Stimulated activated memory B cell treated with anti-CD40 and anti-IgM and Interleukin-4, amounts not matched to agents 10 μg/mL and 1 μg/mL and 100 μg/mL, for 72 hours (primary cell): ENCODE measurements around the gene WASHC4.

Source experiments
- ATAC-seq: fragments of 150-1000 bp; cut with Tn5 transposase; 2 replicates; pipeline ENCODE4 v1.10.0; 2021
- H3K27ac Mint-ChIP-seq: one replicate; pipeline ENCODE4 v1.8.0; 2022; ENCODE audit warnings: mild to moderate bottlenecking, mixed read lengths
- H3K27me3 Mint-ChIP-seq: one replicate; pipeline ENCODE4 v1.8.0; 2022; ENCODE audit warnings: mixed read lengths
- H3K36me3 Mint-ChIP-seq: one replicate; pipeline ENCODE4 v1.8.0; 2022; ENCODE audit warnings: mixed read lengths
- H3K4me1 Mint-ChIP-seq: one replicate; pipeline ENCODE4 v1.8.0; 2022; ENCODE audit warnings: mixed read lengths
- H3K4me3 Mint-ChIP-seq: one replicate; pipeline ENCODE4 v1.8.0; 2022; ENCODE audit warnings: mild to moderate bottlenecking, moderate library complexity, mixed read lengths
- H3K9me3 Mint-ChIP-seq: one replicate; pipeline ENCODE4 v1.8.0; 2022; ENCODE audit warnings: mixed read lengths

The WASHC4 gene

DNA sequence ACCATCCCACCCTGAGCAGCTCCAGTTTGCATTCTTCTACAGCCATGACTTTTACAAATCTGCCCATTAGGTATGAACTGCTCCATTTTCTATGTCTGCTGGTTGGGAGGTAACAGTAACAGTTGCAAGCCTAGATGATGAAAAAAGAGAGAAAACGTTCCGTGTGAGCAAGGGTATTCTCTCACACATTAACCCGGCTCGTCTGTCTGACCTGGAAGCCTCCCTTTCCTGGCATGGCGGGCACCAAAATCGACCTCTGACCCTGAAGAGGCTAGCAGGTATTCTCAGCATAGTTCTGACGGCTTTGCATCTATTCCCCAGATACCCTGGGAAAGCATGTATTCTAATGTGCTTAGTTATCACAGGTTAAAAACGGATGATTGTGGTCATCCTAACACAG is 96.6 kb downstream of the WASHC4 start:
- no peaks in the 10 kb centered on the region for H3K4me1 Mint-ChIP-seq
- no peaks in the 10 kb centered on the region for H3K27me3 Mint-ChIP-seq

DNA sequence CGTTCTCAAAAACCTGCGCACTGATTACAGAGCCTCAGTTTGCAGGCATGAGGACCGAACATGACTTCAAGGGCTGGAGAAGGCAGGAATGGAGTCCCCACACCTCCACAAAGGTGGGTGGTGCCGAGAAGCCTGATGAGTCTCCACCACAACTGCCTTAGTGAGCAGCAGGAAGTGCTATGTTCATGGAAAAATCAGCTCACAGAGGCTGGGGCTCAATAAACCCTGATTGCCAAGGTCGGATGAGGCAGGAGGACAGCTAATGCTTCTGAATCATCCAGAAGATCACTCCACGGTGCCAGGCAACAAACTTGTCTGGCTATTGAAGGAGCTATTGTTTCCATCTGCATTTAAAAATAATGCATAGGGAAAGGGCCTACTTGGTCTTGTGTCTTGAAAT is 97.4 kb downstream of the WASHC4 start:
- Mint-ChIP-seq H3K36me3 (peaks cover 52% of the 10 kb centered on the region), H3K4me1 (no peaks in the 10 kb centered on the region), H3K27ac (no peak overlapping the region), H3K27me3 (no peaks in the 10 kb centered on the region), H3K4me3 (no peak overlapping the region), H3K9me3 (no peaks in the 10 kb centered on the region)
- ATAC-seq = no peak

More for the DNA sequence above, 96.6 kb downstream of the WASHC4 start:
- Mint-ChIP-seq H3K9me3 (no peaks in the 10 kb centered on the region), H3K4me3 (no peak overlapping the region), H3K27ac (no peak overlapping the region), H3K36me3 (peaks cover 50% of the 10 kb centered on the region)
- no peak for ATAC-seq

DNA sequence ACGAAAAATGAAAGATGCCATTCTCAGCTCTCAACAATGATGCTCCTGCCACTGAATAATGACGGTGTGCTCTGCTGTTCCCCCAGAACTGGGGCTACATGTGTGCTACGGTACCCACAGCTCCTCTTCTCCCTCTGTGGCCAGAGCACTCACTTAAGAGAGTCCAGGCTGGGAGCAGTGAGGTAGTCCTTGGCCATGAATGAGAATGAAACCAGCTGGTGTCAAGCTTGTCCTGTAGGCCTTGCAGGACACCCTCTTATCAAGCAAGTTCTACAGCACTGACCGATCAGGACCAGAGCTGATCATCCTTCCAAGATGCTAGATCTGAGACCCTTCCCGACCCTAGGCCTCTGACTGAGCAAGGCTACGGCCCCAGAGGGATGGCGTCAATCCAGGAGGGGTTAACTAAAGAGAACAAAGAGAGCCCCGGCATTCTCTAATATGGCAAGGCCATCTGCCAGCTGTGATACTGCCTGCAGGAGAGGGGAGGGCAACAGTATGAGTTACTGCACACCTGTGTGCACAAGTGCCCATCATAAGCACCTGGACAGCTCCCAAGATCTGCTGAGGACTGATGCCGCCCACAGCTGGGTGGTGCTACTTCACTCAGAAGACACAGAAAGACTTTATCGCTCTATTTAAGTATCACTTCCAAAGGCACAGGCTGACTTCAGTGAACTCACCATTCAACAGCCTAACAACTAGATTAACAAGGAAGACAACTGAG is 98.0 kb downstream of the WASHC4 start:
- Mint-ChIP-seq H3K9me3 (no peaks in the 10 kb centered on the region), H3K27ac (no peak overlapping the region), H3K27me3 (no peaks in the 10 kb centered on the region), H3K36me3 (peaks cover 53% of the 10 kb centered on the region), H3K4me3 (no peak overlapping the region), H3K4me1 (no peaks in the 10 kb centered on the region)
- no peak for ATAC-seq

DNA sequence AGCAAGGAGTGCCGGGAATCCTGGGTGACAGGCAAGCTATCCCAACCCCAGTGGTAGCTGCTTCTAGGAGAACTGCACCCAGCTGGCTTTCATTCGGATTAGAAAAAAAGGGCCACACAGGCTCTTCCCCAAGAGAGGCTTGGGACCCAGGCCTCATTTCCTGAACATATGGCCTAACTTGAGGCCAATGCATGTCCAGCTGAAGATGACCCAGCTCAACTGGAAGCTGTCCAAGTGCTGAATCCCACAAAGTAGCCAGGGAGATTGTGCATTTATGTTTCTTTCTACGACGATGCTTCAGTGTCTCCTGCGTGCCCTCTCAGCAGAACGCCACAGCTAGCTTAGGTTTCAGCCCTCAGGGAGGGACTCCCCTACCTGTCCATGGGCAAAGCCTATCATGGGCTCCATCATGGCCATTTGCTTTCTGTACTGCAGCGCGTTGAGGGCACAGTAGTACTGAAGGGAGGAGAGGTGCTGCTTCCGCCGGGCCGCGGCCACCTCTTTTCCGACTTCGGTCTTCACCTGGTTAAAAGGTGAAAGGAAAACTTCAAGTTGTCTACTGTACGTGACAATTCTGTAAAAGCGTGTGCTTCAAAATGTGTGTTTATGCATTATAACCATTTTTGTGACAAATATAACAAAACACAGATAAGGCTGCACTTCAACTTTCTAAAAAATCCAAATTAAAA is 99.3 kb downstream of the WASHC4 start:
- no peak for ATAC-seq
- H3K36me3 Mint-ChIP-seq = peaks cover 60% of the 10 kb centered on the region
- no peaks in the 10 kb centered on the region for H3K27me3 Mint-ChIP-seq
- H3K4me3 Mint-ChIP-seq = no peak overlapping the region
- H3K9me3 Mint-ChIP-seq = no peaks in the 10 kb centered on the region
- no peak overlapping the region for H3K27ac Mint-ChIP-seq
- H3K4me1 Mint-ChIP-seq = no peaks in the 10 kb centered on the region

DNA sequence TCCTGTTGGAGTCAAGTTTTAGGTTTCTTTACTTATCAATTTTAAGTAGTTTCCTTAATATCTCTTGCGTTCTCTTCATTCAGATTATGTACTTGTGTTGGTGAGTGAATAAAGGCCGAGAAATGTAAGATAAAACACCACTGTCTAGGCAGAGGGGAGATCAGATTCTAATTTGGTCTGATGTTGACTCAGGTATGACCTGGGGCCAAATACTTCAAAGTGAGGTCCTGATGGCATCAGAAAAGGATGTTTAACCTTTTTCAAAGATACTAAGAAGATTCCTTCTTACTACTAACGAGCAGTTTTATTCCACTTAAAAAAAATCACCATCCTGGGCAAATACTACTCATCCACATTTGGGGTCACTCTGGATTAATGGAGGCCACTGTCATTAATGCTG is 101.6 kb downstream of the WASHC4 start:
- no peaks in the 10 kb centered on the region for H3K4me1 Mint-ChIP-seq
- no peaks in the 10 kb centered on the region for H3K9me3 Mint-ChIP-seq
- no peak for ATAC-seq
- H3K36me3 Mint-ChIP-seq = peaks cover 56% of the 10 kb centered on the region
- H3K27me3 Mint-ChIP-seq = no peaks in the 10 kb centered on the region
- no peak overlapping the region for H3K4me3 Mint-ChIP-seq
- H3K27ac Mint-ChIP-seq = no peak overlapping the region

DNA sequence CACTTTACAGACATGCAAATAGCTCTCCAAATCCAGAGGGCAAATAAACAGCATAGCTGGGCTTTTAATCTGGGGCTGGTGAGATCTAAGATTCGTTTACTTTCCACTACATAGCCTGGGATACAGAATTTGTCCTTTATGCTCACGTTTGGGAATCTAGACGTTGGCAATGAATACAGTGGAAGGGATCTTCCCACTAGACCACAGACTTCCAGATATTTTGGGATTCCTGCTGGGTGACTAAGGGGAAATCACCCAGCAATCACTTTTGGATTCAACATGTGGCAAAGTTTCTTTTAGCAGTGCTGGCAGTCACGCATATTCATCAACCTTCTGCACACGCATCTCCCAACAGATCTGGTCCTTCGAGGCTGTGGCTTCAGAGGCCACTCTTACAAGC is 104.9 kb downstream of the WASHC4 start:
- no peak for ATAC-seq
- H3K4me1 Mint-ChIP-seq = no peaks in the 10 kb centered on the region
- no peak overlapping the region for H3K27ac Mint-ChIP-seq
- no peak overlapping the region for H3K4me3 Mint-ChIP-seq
- no peaks in the 10 kb centered on the region for H3K27me3 Mint-ChIP-seq
- H3K9me3 Mint-ChIP-seq = no peaks in the 10 kb centered on the region
- H3K36me3 Mint-ChIP-seq = peaks cover 58% of the 10 kb centered on the region

DNA sequence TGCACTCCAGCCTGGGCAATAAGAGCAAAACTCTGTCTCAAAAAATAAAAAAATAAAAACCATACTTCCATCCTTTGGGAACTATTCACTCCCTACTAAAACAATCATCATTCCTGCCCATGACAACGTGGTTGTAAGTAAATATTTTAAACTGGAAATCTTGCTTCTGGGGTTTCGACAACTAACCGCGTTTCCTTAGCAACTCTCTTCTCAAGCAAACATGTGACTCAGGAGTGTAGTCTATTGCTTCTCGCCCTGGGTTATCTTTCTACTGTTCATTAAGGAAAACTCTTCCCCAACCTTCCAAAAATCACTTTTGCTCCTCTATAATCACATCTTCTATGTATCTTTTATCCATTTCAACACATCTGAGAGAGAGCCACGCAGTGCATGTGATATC is 106.6 kb downstream of the WASHC4 start:
- H3K36me3 Mint-ChIP-seq = peaks cover 44% of the 10 kb centered on the region
- no peak overlapping the region for H3K27ac Mint-ChIP-seq
- H3K4me1 Mint-ChIP-seq = no peaks in the 10 kb centered on the region
- H3K9me3 Mint-ChIP-seq = no peaks in the 10 kb centered on the region
- H3K4me3 Mint-ChIP-seq = no peak overlapping the region
- no peak for ATAC-seq
- H3K27me3 Mint-ChIP-seq = no peaks in the 10 kb centered on the region

DNA sequence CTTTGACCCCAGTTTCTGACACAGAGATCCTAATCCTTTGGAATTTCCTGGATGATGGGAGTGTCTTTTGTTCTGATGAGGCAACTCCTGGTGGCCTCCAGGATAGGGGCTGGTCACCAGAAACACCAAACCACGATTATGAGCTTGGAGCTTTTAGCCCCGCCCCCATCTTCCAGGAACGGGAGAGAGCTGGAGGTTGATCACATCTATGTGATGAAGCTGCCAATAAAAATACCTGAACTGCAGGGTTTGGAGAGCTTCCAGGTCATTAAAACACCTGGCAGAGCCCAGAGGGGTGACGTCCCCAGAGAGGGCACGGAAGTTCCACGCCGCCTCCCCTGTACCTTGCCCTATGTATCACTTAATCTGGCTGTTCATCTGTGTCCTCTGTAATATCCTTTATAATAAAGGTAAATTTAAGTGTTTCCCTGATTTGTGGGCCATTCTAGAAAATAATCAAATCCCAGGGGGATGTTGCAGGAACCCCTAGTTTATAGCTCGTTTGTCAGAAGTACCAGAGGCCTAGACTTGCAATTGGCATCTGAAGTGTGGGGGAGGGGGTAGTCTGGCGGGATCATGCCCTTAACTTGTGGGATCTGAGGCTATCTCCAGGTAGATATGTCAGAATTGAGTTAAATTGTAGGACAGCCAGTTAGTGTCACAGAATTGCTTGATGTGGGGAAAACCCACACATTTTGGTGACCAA is 107.3 kb downstream of the WASHC4 start:
- no peak for ATAC-seq
- Mint-ChIP-seq H3K27me3 (no peaks in the 10 kb centered on the region), H3K4me1 (no peaks in the 10 kb centered on the region), H3K9me3 (no peaks in the 10 kb centered on the region), H3K27ac (no peak overlapping the region), H3K4me3 (no peak overlapping the region), H3K36me3 (peaks cover 42% of the 10 kb centered on the region)

DNA sequence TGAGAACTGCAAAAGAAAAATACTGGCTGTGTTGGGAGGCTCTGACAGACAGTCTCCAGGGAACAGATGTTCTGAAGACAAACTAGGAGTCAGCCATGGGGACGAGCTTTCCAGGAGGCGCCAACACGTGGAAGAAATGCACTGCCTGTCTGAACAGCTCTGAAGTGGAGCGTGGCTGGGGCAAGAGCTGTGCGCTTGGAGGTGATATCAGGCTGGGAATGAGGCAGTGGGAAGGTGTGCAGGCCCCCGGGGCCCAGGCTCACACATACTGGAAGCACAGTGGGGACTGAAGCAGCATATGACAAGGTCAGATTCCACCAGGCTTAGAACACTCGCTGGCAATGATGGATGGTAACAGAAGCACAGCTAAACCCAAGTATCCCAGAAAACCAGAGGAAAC is 110.9 kb downstream of the WASHC4 start:
- no peaks in the 10 kb centered on the region for H3K4me1 Mint-ChIP-seq
- H3K36me3 Mint-ChIP-seq = peaks cover 53% of the 10 kb centered on the region
- ATAC-seq = no peak
- no peaks in the 10 kb centered on the region for H3K9me3 Mint-ChIP-seq
- no peaks in the 10 kb centered on the region for H3K27me3 Mint-ChIP-seq
- H3K4me3 Mint-ChIP-seq = no peak overlapping the region
- H3K27ac Mint-ChIP-seq = no peak overlapping the region
